GM19240 (cell line): ENCODE measurements around the gene LRP8.

ENCODE experiments used
- DNase-seq: peaks from one replicate; pipeline ENCODE4 v3.0.0; 2011; ENCODE audit warnings: low spot score; ENCODE audit not compliant: insufficient read length

The LRP8 gene

GRCh38 chr1:53324321-53324720 is 3.5 kb downstream of the LRP8 start:
- no peak for DNase-seq

- no peak for DNase-seq
Measured at GRCh38 chr1:53323316-53323715, 4.6 kb downstream of the LRP8 start.

GRCh38 chr1:53321776-53322602 is 5.9 kb downstream of the LRP8 start:
- no peak for DNase-seq

DNA sequence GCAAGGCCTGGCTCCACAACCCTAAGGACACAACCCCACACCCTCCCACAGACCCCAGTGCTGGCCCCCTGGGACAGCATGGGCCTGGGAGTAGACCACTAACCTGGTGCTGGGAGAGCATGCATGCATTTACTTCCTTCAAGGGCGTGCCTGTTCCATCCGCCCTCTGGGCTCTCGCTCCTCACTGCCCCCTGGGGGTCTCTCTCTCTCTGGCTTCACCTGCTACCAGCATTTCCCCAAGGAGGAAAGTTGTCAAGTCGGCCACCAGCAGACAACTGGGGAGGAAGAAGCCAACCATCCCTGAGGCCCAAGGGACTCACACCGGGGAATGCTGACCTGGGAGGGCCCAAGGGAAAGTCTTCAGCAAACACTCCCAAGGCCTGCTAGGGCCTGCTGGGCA is 6.5 kb downstream of the LRP8 start:
- no peak for DNase-seq

DNA sequence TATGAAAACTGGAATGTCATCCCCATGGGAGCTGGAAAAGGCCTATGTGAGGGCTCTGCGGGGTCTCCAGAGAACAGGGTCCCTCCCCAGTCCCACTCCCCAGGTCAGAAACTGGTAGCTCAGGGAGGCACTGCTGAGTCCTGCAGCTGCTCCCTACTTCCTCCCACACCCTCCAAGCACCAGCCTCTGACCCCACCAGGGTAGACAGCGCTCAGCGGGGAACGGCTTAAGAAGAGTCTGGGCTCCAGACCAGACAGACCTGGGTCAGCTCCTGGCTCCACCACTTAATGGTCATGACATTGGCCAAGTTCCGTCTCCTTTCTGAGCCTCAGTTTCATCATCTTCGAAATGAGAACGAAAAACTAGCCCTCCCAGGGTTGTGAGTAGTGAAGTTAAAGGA is 7.2 kb downstream of the LRP8 start:
- DNase-seq = no peak

GRCh38 chr1:53319296-53320101 is 8.4 kb downstream of the LRP8 start:
- no peak for DNase-seq

- no peak for DNase-seq
Measured at GRCh38 chr1:53317646-53318539, 10.0 kb downstream of the LRP8 start.

- DNase-seq = no peak
Measured at GRCh38 chr1:53316766-53317581, 10.9 kb downstream of the LRP8 start.

GRCh38 chr1:53316424-53316765 is 11.5 kb downstream of the LRP8 start:
- DNase-seq = no peak

DNA sequence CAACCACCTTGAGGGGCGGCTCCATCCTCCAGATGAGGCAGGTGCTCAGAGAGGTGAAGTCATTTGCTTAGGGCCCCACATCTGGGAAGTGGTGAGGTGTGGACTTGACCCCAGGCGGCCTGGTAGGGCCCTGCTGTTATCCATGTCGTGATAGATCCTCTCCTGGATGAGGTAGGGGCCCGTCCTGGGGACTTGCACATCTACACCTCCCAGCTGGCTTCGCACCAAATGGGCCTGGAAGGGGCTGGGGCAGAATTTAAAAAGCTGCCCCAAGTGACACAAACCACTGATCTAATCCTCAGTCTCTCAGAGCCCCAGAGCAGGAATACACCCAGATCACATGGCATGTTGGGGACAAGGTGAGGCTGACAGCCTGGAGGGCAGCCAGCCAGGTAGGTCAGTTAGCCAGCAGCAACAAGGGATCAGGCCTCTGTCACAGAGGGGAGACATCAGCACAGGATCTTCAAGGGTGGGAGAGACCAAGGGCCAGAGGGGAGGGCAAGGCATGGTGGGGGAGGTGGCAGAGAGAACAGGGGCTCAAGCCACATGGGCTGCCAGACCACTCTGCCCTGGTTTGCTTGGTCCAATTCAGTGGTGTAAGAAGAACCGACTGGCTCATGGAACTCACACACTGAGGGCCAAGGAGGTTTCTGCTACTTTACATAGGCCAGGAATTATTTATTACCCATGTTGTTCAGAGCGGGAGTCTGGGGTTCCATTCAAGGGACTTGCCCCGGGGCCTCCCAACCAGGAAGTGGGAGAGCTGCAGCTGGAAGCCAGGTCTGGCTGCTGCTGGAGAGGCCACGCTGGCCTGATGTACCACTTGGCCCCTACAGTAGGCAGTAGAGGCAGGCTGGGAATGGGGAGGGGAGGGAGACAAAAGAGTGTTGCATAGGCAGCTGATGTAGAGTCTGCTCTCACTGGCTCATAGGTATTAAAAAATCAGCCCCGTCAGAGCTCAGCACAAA is 12.1 kb downstream of the LRP8 start:
- no peak for DNase-seq

GRCh38 chr1:53315046-53315445 is 12.8 kb downstream of the LRP8 start:
- DNase-seq = no peak

DNA sequence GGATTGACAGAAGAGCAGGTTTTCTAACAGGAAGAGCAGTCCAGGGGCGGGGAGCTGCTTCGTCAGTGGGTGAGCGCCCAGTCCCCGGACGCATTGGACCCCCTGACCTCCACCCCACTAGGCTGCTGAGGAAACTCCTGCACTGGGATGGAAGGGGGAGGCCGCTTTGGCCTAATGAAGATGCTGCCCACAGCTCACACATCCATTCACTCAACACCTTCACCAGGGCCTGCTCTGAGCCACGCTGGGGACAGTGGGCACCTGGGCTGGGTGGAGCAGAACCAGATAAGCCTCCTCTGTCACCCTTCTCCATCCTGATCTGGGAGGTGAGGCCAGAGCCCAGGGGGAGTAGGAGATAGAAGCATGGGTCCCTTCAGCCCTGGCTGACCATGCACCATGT is 13.3 kb downstream of the LRP8 start:
- DNase-seq = no peak

GRCh38 chr1:53314096-53314495 is 13.8 kb downstream of the LRP8 start:
- no peak for DNase-seq

- DNase-seq = no peak
Measured at GRCh38 chr1:53313556-53313955, 14.3 kb downstream of the LRP8 start.

GRCh38 chr1:53311702-53312305 is 16.1 kb downstream of the LRP8 start:
- DNase-seq = no peak

DNA sequence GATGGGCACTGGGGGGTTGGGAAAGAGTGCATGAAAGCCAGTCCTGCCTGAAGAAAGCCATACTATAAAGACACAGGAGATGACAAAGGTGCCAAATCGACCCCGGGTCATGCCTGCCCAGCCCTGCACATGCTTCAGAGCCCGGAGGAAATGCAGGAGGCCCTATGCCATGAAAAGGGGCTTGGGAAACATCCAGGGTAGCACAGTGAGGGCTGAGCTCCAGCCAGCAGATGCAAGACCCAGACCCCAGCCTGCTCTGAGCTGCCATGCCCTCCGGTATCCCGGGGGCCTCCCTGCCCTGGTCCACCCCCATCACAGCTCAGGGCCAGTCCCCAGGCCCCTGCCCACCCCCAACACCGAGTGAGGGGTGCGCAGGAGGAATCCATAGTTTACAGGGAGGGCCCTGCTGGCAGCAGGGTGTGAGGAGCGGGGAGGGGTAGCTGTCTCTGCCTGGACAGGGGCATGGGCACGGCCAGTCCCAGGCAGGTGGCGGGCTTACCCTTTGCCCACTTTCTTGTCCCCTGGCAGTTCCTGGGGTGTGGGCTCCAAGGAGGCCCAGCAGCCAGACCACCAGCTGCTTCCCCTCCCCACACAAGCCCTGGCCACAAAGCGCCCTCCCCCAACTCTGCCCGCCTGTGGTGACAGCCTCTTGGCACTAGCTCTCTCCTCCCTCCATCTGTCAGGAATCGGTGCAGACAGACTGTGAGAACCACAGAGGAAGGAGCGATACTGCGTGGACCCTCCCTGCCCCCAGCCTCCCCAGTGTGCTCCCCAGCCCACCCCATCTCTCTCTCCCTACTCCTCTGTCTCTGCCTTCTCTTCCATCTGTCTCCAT is 16.8 kb downstream of the LRP8 start:
- DNase-seq = no peak

GRCh38 chr1:53309802-53310201 is 18.1 kb downstream of the LRP8 start:
- no peak for DNase-seq

DNA sequence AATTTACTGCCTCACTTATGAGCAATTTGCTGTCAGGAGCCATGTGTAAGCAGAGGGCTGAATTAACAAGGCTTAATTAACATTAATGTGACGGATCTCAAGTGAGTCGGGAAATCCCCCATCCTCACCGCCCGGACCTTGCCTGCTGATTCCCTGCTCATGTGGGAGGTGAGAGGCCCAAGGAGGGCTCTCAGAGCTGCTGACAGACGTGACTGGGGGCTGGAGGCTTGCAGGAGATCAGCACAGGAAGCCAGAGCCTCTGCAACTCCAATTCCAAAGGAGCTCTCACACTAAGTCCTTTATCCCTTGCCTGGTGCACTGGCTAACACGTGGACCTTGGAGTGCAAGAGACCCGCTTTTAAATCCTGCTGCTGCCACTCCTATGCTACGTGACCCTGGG is 19.4 kb downstream of the LRP8 start:
- no peak for DNase-seq
